K562 (cell line): Measurements from ENCODE around the gene IFNB1. TPM values are rescaled to one million over a fixed set of nuclear protein-coding genes. Genes with fewer than 3 reads are reported as not detected.

Experiments
- ATAC-seq: fragments of 200-7000 bp; cut with Tn5 transposase; 3 replicates; pipeline ENCODE4 v1.9.1; 2020; ENCODE audit warnings: moderate library complexity
- BruUV-seq: library from RNA; stranded (reverse); fragments of 400-500 nt; replicated peaks from 2 replicates; lab custom pipeline; 2021; lab: Mats Ljungman, UMichigan
- CTCF ChIA-PET: fragments of 300-600 bp; formaldehyde crosslinking; extraction: SDS; loops from one replicate; lab custom pipeline; 2021; ENCODE audit warnings: low intra/inter-chr PET ratio; lab: Yijun Ruan, JAX
- POLR2A ChIA-PET: fragments of 300-600, 350-650 bp; sonication (Branson Sonifier 250); formaldehyde crosslinking; extraction: SDS; loops from one replicate; lab custom pipeline; 2021; ENCODE audit warnings: antibody characterized with exemption, inconsistent platforms; lab: Yijun Ruan, JAX
- DNase-seq, 4 experiments: peaks; one replicate each; pipeline versions ENCODE4 v3.0.0 to v3.0.0-alpha.2; 2011 to 2018; ENCODE audit warnings: low spot score in 3 of 4, mixed read lengths in 3 of 4; ENCODE audit errors: extremely low read depth in 1 of 4
- FAIRE-seq: peaks from 2 replicates; lab custom pipeline; 2011; peaks lifted over from hg19 to GRCh38; lab: Jason Lieb, UNC
- H2AFZ ChIP-seq: 2 replicates; pipeline ENCODE4 v1.6.0; 2011; ENCODE audit warnings: low read depth, low read length, control low read depth, inconsistent platforms
- H3K27ac ChIP-seq: fragments of 200-600 bp; 3 replicates; pipeline ENCODE4 v1.8.0; 2011; ENCODE audit warnings: low read depth, mild to moderate bottlenecking, control low read depth, inconsistent platforms, low read length, moderate library complexity, mixed read lengths; ENCODE audit errors: extremely low read depth
- H3K27me3 ChIP-seq, 2 experiments: fragments of 300-600 bp in 1 of 2; 2 replicates in 1 of 2; 3 replicates in 1 of 2; pipeline versions ENCODE4 v1.6.0 to v1.8.0; 2011; ENCODE audit warnings: inconsistent platforms in 2 of 2, low read length in 2 of 2, mild to moderate bottlenecking in 1 of 2, mixed read lengths in 1 of 2, moderate library complexity in 1 of 2; ENCODE audit not compliant: control insufficient read depth in 2 of 2, insufficient read depth in 2 of 2
- H3K36me3 ChIP-seq: fragments of 300-600 bp; 3 replicates; pipeline ENCODE4 v1.8.0; 2011; ENCODE audit warnings: mild to moderate bottlenecking, low read length, inconsistent platforms; ENCODE audit not compliant: control insufficient read depth, insufficient read depth
- H3K4me1 ChIP-seq, 2 experiments: fragments of 200-600 bp in 1 of 2; replicated peaks in 1 of 2; 2 replicates in 1 of 2; 3 replicates in 1 of 2; pipeline versions ENCODE4 v1.5.1 to v1.8.0; 2011; ENCODE audit warnings: inconsistent platforms in 2 of 2, low read length in 2 of 2, mild to moderate bottlenecking in 1 of 2, mixed read lengths in 1 of 2, moderate library complexity in 1 of 2; ENCODE audit not compliant: control insufficient read depth in 2 of 2, insufficient read depth in 2 of 2
- H3K4me2 ChIP-seq: 2 replicates; pipeline ENCODE4 v1.6.1; 2011; ENCODE audit warnings: low read length, control low read depth, inconsistent platforms, mixed read lengths; ENCODE audit not compliant: insufficient read depth
- H3K4me3 ChIP-seq: fragments of 200-600 bp; sonication (generic), shearing (Covaris generic); 2 replicates; pipeline ENCODE4 v1.5.1; 2016; ENCODE audit warnings: control low read depth, inconsistent platforms
- H3K79me2 ChIP-seq: fragments of 200-600 bp; 3 replicates; pipeline ENCODE4 v1.8.0; 2011; ENCODE audit warnings: low read length, inconsistent platforms; ENCODE audit not compliant: control insufficient read depth, insufficient read depth
- H3K9ac ChIP-seq, 2 experiments: 2 replicates each; pipeline versions ENCODE4 v1.6.0 to v1.6.1; 2011; ENCODE audit warnings: low read depth in 2 of 2, low read length in 2 of 2, control low read depth in 1 of 2, inconsistent platforms in 1 of 2, mild to moderate bottlenecking in 1 of 2, mixed read lengths in 1 of 2; ENCODE audit not compliant: insufficient read depth in 1 of 2
- H3K9me1 ChIP-seq: one replicate; pipeline ENCODE4 v1.6.0; 2011; ENCODE audit warnings: inconsistent platforms, mild to moderate bottlenecking, low read length, moderate library complexity; ENCODE audit not compliant: control insufficient read depth, insufficient read depth
- H3K9me3 ChIP-seq: replicated peaks from 2 replicates; pipeline ENCODE4 v1.5.1; 2011; ENCODE audit warnings: low read depth, low read length, inconsistent platforms; ENCODE audit not compliant: control insufficient read depth, insufficient read depth
- H4K20me1 ChIP-seq: replicated peaks from 2 replicates; pipeline ENCODE4 v1.6.1; 2011; ENCODE audit warnings: low read length, inconsistent platforms, mixed read lengths; ENCODE audit not compliant: control insufficient read depth, insufficient read depth
- L3MBTL2 ChIP-seq: fragments of 450-650 bp; IDR thresholded peaks from 2 replicates; pipeline ENCODE4 v1.6.1; 2016; ENCODE audit warnings: mild to moderate bottlenecking, moderate library complexity
- MBD2 ChIP-seq: sonication (generic); IDR thresholded peaks from 2 replicates; pipeline ENCODE4 v1.6.1; 2016; ENCODE audit warnings: low read depth, borderline replicate concordance
- NR3C1 ChIP-seq: sonication (generic); formaldehyde crosslinking; IDR thresholded peaks from 2 replicates; pipeline ENCODE4 v1.8.1; 2022; ENCODE audit warnings: missing genetic modification reagents
- POLR2B ChIP-seq: fragments of 450-650 bp; IDR thresholded peaks from 2 replicates; pipeline ENCODE4 v1.6.1; 2018; ENCODE audit warnings: low read depth; ENCODE audit not compliant: partially characterized antibody
- POLR2G ChIP-seq: fragments of 200-400 bp; formaldehyde crosslinking; IDR thresholded peaks from 2 replicates; pipeline ENCODE4 v1.6.1; 2017; ENCODE audit warnings: low read depth, mild to moderate bottlenecking, antibody characterized with exemption, low read length, moderate library complexity
- SMARCA4 ChIP-seq: fragments of 450-650 bp; IDR thresholded peaks from 2 replicates; pipeline ENCODE4 v1.6.1; 2016
- SPI1 ChIP-seq: IDR thresholded peaks from 2 replicates; pipeline ENCODE4 v1.6.1; 2011; ENCODE audit warnings: low read depth, low read length, control low read depth, borderline replicate concordance
- ZNF431 ChIP-seq: sonication (generic); formaldehyde crosslinking; IDR thresholded peaks from 2 replicates; pipeline ENCODE4 v1.8.0; 2022; ENCODE audit warnings: mild to moderate bottlenecking, missing genetic modification reagents
- WGBS: fragments of 100-300 bp; shearing (Covaris generic); methylation state at CpG from one replicate; pipeline ENCODE4 v1.1.6; 2016; ENCODE audit warnings: low coverage, mixed read lengths; ENCODE audit not compliant: insufficient coverage; ENCODE audit errors: missing lambda C conversion rate; 5-methylcytosine and 5-hydroxymethylcytosine counted together
- in situ Hi-C: fragments of 300-500 bp; cut with MboI; formaldehyde crosslinking; loops from 4 replicates; pipeline ENCODE4 v1.15.0; 2018; ENCODE audit warnings: inconsistent platforms, mixed read lengths
- intact Hi-C: fragments of 100-400 bp; cut with micrococcal nuclease; formaldehyde crosslinking; loops from 2 replicates; pipeline ENCODE4 v1.14.2; 2022
- polyA plus RNA-seq, 8 experiments: library from polyadenylated mRNA; depleted of rRNA in 4 of 8; stranded (reverse) in 5 of 8; unstranded in 3 of 8; fragments of >200 nt; fragmentation: Nextera tagmentation in 2 of 8; fragmentation: Illumina TruSeq in 1 of 8; extraction: Ambion mirVana in 2 of 8; extraction: Trizol in 1 of 8; gene quantifications; 2 replicates each; pipeline versions ENCODE4 v1.2.1 to v1.2.3, GENCODE V29; 2011 to 2014; ENCODE audit warnings: inconsistent platforms in 1 of 8, missing spikeins in 1 of 8
- total RNA-seq, 7 experiments: library from RNA; depleted of rRNA in 6 of 7; stranded (reverse); fragments of >200 nt in 6 of 7; fragmentation: Illumina TruSeq in 2 of 7; extraction: Trizol in 2 of 7; gene quantifications; 2 replicates each; pipeline versions ENCODE4 v1.2.1 to v1.2.3, GENCODE V29; 2011 to 2021; ENCODE audit warnings: low replicate concordance in 1 of 7
- TF ChIP-seq, protein P1 (sequence below): fragments of 250-450 bp; sonication (Bioruptor Pico); IDR thresholded peaks from 2 replicates; pipeline ENCODE4 v1.8.0; 2022; ENCODE audit warnings: inconsistent platforms, mild to moderate bottlenecking, moderate library complexity, borderline replicate concordance
- TF ChIP-seq, protein P2 (sequence below), 3 experiments: fragments of 200-800 bp in 1 of 3; fragments of 250-450 bp in 1 of 3; fragments of 450-650 bp in 1 of 3; sonication (Bioruptor Pico) in 1 of 3; sonication (Bioruptor generic) in 1 of 3; formaldehyde crosslinking in 1 of 3; IDR thresholded peaks; 2 replicates each; pipeline versions ENCODE4 v1.6.1 to v1.8.0; 2016 to 2022; ENCODE audit warnings: mild to moderate bottlenecking in 2 of 3, missing genetic modification characterization in 2 of 3, missing compliant biosample characterization in 1 of 3, moderate library complexity in 1 of 3

IFNB1 gene
- total and polyA plus RNA-seq, 9 of the 15 experiments (the other 6 are each of a cell fraction or from before 2014, with no cell fraction given), result not detected

DNA sequence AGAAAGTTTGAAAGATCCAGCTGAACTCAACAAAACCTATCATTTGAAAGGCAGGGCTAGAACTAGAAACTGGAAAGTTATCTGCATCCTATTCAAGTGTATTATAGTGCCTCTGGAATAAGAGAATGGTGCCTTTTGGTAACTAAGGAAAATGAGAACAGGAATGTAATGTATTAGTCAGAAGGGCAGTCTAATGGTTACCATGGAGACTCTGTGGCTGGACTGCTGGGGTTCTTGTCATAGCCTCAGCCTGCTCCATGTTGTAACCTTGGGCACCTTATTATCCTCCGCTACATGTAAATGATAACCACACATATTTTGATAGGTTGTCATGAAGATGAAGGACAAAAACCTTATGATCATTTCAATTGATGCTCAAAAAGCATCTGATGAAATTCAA is 24.6 kb upstream of the IFNB1 start:
- no peak for DNase-seq
- no peak for FAIRE-seq
- intact Hi-C loops, result no loop called here
- Histone ChIP-seq H3K4me2 (no peak overlapping the region), H4K20me1 (no peaks in the 10 kb centered on the region), H3K27ac (no peak overlapping the region), H3K9me3 (no peaks in the 10 kb centered on the region), H3K4me3 (no peak overlapping the region), H3K27me3 (no peaks in the 10 kb centered on the region), H3K4me1 (no peaks in the 10 kb centered on the region), H3K9me1 (no peaks in the 10 kb centered on the region), H3K9ac (no peak overlapping the region), H3K36me3 (no peaks in the 10 kb centered on the region), H2AFZ (no peak overlapping the region), H3K79me2 (no peaks in the 10 kb centered on the region)
- ChIA-PET CTCF (no interaction called here), POLR2A (no interaction called here)
- WGBS, result no CpG with 5 or more reads among the region's 1 CpG
- BruUV-seq, result no TSS peak
- TF ChIP-seq ZNF431 (CRISPR knock-in tag) (no peak), SPI1 (no peak), NR3C1 (CRISPR knock-in tag) (no peak)
- ATAC-seq, result no peak
- in situ Hi-C loops, result no loop called here

DNA sequence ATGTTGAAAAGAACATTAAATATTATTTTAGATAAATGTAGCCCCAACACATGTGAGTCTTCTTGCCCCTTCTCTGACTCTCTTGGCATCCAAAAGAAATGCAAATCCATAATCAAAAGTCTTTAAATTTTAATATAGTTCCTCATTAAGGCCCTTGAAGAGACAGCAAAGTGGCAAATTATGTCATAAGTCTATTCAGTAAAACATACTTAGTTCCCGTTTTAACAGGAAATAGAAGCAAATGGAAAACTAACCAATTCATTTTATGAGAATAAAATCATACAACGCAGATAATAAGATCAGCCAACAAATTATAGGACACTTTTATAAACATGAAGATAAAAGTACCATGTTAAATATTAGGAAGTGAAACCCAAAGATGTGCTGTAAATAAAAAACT is 20.1 kb upstream of the IFNB1 start:
- BruUV-seq, result no TSS peak
- CTCF ChIA-PET, result no interaction called here
- no peaks in the 10 kb centered on the region for H3K9me1 ChIP-seq
- H3K9ac ChIP-seq, result no peak overlapping the region
- no CpG with 5 or more reads among the region's 2 CpGs for WGBS
- no peak overlapping the region for H2AFZ ChIP-seq
- H3K4me2 ChIP-seq, result no peak overlapping the region
- no peaks in the 10 kb centered on the region for H3K27me3 ChIP-seq
- H3K79me2 ChIP-seq, result no peaks in the 10 kb centered on the region
- no peaks in the 10 kb centered on the region for H3K36me3 ChIP-seq
- H3K4me1 ChIP-seq, result no peaks in the 10 kb centered on the region
- intact Hi-C loops (no loop called here), in situ Hi-C loops (no loop called here)
- ATAC-seq (no peak), FAIRE-seq (no peak), DNase-seq (no peak)
- no peak overlapping the region for H3K27ac ChIP-seq
- POLR2A ChIA-PET, result no interaction called here
- H3K9me3 ChIP-seq, result no peaks in the 10 kb centered on the region
- no peak overlapping the region for H3K4me3 ChIP-seq
- H4K20me1 ChIP-seq, result no peaks in the 10 kb centered on the region
- TF ChIP-seq, protein P1, sequence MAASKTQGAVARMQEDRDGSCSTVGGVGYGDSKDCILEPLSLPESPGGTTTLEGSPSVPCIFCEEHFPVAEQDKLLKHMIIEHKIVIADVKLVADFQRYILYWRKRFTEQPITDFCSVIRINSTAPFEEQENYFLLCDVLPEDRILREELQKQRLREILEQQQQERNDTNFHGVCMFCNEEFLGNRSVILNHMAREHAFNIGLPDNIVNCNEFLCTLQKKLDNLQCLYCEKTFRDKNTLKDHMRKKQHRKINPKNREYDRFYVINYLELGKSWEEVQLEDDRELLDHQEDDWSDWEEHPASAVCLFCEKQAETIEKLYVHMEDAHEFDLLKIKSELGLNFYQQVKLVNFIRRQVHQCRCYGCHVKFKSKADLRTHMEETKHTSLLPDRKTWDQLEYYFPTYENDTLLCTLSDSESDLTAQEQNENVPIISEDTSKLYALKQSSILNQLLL, result no peak
- TF ChIP-seq POLR2B (no peak), POLR2G (no peak), SMARCA4 (no peak), L3MBTL2 (no peak), MBD2 (no peak)
- TF ChIP-seq, protein P2, sequence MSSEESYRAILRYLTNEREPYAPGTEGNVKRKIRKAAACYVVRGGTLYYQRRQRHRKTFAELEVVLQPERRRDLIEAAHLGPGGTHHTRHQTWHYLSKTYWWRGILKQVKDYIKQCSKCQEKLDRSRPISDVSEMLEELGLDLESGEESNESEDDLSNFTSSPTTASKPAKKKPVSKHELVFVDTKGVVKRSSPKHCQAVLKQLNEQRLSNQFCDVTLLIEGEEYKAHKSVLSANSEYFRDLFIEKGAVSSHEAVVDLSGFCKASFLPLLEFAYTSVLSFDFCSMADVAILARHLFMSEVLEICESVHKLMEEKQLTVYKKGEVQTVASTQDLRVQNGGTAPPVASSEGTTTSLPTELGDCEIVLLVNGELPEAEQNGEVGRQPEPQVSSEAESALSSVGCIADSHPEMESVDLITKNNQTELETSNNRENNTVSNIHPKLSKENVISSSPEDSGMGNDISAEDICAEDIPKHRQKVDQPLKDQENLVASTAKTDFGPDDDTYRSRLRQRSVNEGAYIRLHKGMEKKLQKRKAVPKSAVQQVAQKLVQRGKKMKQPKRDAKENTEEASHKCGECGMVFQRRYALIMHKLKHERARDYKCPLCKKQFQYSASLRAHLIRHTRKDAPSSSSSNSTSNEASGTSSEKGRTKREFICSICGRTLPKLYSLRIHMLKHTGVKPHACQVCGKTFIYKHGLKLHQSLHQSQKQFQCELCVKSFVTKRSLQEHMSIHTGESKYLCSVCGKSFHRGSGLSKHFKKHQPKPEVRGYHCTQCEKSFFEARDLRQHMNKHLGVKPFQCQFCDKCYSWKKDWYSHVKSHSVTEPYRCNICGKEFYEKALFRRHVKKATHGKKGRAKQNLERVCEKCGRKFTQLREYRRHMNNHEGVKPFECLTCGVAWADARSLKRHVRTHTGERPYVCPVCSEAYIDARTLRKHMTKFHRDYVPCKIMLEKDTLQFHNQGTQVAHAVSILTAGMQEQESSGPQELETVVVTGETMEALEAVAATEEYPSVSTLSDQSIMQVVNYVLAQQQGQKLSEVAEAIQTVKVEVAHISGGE (CRISPR knock-in tag; IDR thresholded peaks at IDR 0.05), result no peak
